Activated naive CD8-positive, alpha-beta T cell treated with anti-CD3 and anti-CD28 coated beads, Interleukin-2, amount 50 U/mL, for 16 hours (primary cell): ENCODE data around the gene HTR4.
"Not testable (repeated sequence)": the region's sequence is repeated elsewhere in the genome, so short reads cannot be mapped to it uniquely, and the experiment has no call there.

Source experiments
- DNase-seq: peaks from one replicate; pipeline ENCODE4 v3.0.0-alpha.2; 2020; ENCODE audit warnings: low read depth, low spot score

HTR4 gene

GRCh38 chr5:148476302-148476701 lies 178.0 kb downstream of the HTR4 start:
- no peak for DNase-seq

DNA sequence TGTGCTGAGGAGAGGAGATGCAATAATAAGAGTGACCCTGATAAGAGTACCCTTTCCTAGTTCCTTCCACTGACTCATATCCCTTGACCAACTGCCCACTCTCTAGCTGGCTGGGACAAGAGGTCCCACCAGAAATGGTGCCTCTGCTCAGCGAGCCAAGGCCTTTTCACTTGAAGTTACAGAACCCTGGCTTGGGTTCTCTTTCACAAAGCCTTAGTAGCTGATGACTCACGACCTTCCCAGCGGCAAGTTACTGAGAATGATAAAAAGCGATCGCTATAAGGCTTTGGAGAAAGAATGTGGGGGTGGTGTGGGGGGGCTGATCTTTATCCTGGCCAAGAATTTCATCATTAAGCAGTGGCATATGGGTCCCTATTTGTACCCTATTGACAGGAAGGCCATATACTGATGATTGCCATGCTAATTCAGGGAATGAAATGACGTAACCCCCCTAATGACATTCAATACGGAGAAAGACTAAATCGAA lies 180.3 kb downstream of the HTR4 start:
- DNase-seq = no peak

- no peak for DNase-seq
Measured at GRCh38 chr5:148471379-148471778, 182.9 kb downstream of the HTR4 start.

DNA sequence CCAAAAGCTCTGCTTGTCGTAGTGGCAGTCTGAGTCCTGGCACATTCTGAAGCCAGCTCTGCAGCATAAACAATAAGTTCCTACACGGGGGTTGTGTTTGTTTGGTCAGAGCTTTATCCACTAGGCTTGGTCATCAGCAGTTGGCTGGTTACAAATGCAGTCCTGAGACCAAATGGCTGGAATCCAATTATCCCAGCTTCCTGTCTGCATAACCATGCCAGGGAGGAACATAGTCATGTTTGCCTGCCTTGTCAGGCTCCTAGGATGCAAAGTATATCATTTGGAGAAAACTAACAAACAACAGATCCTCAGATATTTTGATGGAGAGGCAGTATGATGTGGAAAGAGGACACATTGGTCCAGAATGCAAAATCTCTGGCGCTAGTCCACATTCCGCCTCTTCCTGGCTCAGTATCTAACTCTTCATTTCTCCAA lies 184.8 kb downstream of the HTR4 start:
- no peak for DNase-seq

- DNase-seq = not testable (repeated sequence)
Measured at GRCh38 chr5:148468746-148469145, 185.6 kb downstream of the HTR4 start.

- no peak for DNase-seq
Measured at GRCh38 chr5:148467958-148468357, 186.4 kb downstream of the HTR4 start.

DNA sequence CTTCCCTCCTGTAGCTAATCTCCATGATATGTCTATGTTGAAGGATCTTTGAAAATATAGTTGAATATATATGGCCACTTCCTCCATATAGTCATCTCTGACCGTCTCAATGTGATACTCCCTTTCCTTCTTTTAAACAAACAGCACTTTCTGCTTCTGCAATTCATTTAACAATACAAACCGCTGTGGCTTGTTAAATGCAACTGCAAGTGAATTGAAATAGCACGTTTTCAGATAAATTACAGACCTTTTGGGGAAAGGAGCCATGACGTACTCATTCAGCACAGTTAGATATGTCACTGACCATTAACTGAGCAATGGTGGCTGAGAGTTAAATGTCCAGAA lies 188.1 kb downstream of the HTR4 start:
- DNase-seq = no peak

GRCh38 chr5:148465381-148466235 lies 188.7 kb downstream of the HTR4 start:
- DNase-seq = no peak

DNA sequence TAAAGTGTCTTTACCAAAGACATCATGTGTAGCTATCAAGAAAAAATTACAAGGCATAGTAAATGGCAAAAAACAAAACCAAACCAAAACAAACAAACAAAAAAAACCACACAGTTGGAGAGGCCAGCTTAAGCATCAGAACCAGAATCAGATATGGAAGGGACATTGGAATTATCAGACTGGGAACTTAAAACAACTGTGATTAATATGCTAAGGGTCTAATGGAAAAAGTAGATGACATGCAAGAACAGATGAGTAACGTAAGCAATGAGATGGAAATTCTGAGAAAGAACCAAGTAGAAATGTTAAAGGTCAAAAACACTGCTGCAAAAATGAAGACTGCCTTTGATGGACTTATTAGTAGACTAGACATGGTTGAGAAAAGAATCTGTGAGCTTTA lies 194.7 kb downstream of the HTR4 start:
- no peak for DNase-seq

- no peak for DNase-seq
Measured at GRCh38 chr5:148458036-148458888, 196.1 kb downstream of the HTR4 start.

DNA sequence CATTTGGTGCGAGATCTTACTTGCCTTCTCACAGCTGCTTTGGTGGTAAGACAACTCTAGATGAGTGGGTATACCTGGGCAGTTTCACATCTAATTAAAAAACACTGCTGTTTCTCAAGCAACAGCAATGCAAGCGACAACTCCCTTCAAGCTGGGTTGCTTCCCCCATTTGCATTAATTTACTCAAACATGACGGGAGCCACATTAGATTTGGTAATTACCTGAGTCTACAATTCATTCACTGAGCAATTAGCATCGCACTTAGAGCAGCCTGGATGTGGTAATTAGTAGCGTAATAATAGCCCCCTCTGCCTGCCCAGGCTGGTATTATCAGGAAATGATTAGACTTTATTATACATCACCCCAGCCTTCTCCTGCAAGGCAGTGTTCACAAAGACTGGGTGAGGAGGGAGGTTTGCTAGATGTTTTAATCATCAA lies 197.1 kb downstream of the HTR4 start:
- no peak for DNase-seq

DNA sequence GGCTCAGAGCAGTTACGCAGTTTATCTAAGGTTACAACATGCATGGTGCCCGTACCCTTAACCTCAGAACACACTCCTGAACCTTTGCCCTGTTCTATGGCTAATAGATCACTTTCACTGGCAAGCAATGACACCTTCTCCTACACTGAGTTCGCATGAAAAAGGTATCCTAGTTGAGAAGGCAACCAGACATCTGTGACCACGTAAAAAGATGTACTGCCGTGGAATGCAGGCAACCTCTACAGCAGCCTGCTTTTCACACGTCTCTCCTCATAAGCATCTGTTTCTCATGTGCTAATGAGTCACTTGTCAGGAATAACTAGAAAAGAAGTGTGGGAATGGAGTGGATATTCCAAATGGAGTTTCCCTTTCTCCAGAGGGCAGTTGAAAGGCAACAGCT lies 199.1 kb downstream of the HTR4 start:
- DNase-seq = no peak

DNA sequence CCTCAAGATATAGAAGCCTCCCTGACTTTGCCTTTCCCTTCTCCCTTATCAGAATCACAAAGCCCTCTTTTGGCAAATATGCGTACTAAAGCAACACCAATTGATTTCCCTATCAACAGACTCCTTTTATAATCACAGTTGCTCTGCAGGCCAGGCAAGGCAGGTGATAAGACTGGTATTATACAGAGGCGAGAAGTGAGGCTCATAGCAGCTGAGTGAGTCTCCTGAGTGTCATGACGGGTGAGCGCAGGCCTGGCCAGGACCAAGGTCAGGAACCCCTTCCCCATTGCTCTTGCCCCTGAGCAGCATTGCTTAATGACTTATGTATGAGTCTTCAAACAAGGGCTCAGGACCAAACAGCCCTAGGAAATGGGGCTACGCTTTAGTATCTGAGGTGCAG lies 199.8 kb downstream of the HTR4 start:
- DNase-seq = no peak

DNA sequence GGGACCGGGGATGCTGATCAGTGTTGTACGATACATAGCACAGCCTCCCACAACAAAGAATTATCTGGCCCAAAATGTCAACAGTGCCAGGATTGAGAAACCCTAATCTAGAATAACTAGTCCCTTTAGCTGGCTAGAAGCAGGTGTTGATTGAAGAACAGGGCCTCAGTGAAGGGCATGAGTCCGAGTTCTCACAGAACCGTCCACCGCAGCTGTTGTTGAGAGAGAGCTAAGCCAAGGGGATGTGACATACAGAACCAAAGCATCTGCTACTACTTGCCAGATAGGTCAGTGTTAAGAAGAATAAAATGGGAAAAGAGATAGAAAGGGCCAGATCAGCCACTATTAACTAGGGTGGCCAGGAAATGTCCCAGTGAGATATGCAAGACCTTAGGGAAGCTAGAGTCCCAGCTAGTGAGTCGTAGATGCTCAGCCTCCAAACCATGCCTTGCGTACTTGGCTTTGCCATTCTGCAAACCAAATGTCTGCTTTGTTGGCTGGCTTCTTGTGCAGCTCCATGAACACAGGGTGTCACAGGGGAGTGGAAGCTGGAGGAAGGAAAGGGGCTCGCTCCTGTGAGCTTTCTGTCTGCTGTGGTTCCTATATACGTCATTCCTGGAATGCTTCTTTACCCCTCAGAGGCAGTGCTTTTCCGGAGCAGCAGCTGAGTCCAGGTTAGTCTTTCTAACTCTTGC lies 201.7 kb downstream of the HTR4 start:
- DNase-seq = no peak

DNA sequence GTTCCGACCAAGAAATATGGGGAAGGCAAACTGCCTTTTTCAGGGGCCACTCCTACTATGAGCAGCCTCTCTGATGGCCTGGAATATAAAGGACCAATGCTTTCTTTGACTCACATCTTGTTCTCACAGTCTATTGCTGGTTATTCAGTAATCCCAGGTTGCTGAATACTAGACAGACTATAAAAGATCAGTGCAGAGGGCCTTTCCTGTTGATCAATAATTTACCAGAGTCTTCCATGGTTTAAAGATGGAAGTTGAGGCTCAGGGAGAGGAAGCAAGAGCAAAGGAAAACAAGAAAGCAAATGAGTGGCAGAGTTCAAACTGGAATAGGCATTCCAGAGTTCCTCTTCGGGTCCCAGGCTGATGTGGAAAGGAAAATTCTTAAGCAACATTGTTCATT lies 207.7 kb downstream of the HTR4 start:
- no peak for DNase-seq

DNA sequence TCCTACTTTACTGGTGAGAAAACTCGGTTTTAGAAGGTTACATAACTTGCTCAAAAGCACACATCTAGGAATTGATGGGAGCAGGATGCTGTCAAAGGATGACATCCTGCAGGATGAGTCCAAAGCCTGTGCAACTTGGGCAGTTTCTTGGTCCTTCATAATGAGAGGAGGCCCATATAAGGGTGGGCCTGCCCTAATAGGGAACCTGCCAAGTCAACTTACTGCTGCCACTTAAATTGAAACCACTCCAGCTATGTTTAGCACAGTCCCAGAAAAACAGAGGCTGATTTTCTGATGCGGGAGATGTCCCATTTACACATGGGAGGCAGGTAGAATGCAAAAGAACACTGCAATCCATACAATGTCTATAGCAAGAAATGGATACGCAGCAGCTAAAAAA lies 208.7 kb downstream of the HTR4 start:
- no peak for DNase-seq

- peak; percentile 8 for DNase-seq
Measured at GRCh38 chr5:148443998-148444397, 210.3 kb downstream of the HTR4 start.

- DNase-seq = no peak
Measured at GRCh38 chr5:148443241-148443640, 211.1 kb downstream of the HTR4 start.

- DNase-seq = no peak
Measured at GRCh38 chr5:148438933-148439332, 215.4 kb downstream of the HTR4 start.

DNA sequence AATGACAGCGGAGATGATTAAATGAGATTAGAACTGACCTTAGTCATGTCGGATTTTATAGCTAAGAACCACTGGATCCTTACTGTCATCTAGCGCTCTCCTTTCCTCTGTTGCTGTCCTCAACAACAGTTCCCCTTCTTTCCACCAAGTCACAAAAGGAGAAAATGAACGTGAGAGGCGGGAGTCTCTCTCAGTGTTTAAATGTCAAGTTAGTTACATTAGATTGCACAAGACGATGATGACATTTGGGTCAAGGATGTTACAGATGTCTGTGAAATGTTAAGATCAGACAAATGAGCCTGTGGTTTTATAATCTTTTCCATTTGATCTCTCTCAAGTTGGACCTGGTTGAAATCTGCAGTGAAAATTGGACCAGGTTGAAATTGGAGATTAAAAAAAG lies 217.1 kb downstream of the HTR4 start:
- no peak for DNase-seq

DNA sequence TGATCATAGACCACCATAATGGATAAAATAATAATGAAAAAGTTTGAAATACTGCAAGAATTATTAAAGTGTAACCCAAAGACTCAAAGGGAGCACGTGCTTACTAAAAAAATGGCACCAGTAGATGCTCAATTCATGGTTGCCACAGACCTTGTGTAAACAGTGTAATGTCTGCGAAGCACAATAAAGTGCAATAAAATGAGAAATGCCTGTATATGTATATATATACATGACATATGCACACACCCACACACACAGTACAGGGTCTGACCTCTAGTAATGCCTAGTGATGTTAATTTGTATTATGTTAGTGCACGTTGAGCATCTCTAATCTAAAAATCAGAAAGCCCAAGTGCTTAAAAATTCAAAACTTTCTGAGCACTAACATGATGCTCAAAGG lies 218.3 kb downstream of the HTR4 start:
- no peak for DNase-seq

DNA sequence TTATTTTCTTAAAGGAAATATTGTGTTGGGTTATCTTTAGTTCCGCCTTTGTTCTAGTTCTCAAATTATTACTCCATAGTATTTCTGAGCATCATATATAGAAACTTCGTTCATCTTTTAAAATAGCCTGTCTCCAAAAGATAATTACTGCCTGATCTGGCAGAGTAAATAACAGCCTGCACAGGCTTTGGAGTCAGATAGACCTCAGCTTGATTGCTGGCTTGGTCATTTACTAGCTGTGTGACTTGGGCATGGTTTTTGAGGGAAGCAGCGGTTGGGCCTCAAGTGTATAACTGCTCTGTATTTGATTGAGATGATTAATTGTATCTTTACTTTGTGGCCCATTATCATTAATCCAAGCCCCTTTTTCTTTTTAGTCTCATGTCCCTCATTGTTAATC lies 220.5 kb downstream of the HTR4 start:
- no peak for DNase-seq
